ENCODE measurements around the gene ABHD10.
A peak's percentile ranks its signal among the peaks of the same experiment; 100 is the strongest.

Gene ABHD10

GRCh38 chr3:111965484-111965883 is 13.3 kb upstream of the ABHD10 start:
- DNase-seq (ENCODE audit: low read depth) = no peak

GRCh38 chr3:111967068-111967467 is 11.8 kb upstream of the ABHD10 start:
- DNase-seq (ENCODE audit: low read depth) = no peak

- DNase-seq (ENCODE audit: low read depth) = peak; percentile 36
These were observed 11.1 kb upstream of the ABHD10 start for GRCh38 chr3:111967651-111968274.

- no peak for DNase-seq (ENCODE audit: low read depth)
These were observed 10.3 kb upstream of the ABHD10 start for GRCh38 chr3:111968319-111969054.

GRCh38 chr3:111970376-111970775 is 8.4 kb upstream of the ABHD10 start:
- DNase-seq (ENCODE audit: low read depth) = no peak

GRCh38 chr3:111971533-111972130 is 7.2 kb upstream of the ABHD10 start:
- no peak for DNase-seq (ENCODE audit: low read depth)

GRCh38 chr3:111972891-111973290 is 5.9 kb upstream of the ABHD10 start:
- DNase-seq (ENCODE audit: low read depth) = no peak

- DNase-seq (ENCODE audit: low read depth) = no peak
These were observed 3.7 kb upstream of the ABHD10 start for GRCh38 chr3:111975131-111975530.

GRCh38 chr3:111976254-111976653 is 2.6 kb upstream of the ABHD10 start:
- no peak for DNase-seq (ENCODE audit: low read depth)

GRCh38 chr3:111979434-111980038 is 710 bp downstream of the ABHD10 start:
- DNase-seq (ENCODE audit: low read depth) = no peak

GRCh38 chr3:111980716-111981456 is 2.1 kb downstream of the ABHD10 start:
- no peak for DNase-seq (ENCODE audit: low read depth)

- no peak for DNase-seq (ENCODE audit: low read depth)
These were observed 2.6 kb downstream of the ABHD10 start for GRCh38 chr3:111981457-111981763.

GRCh38 chr3:111984636-111985298 is 5.9 kb downstream of the ABHD10 start:
- no peak for DNase-seq (ENCODE audit: low read depth)

GRCh38 chr3:111986800-111987199 is 8.0 kb downstream of the ABHD10 start:
- no peak for DNase-seq (ENCODE audit: low read depth)

- peak; percentile 66 for DNase-seq (ENCODE audit: low read depth)
These were observed 10.3 kb downstream of the ABHD10 start for GRCh38 chr3:111989061-111989678.

- DNase-seq (ENCODE audit: low read depth) = no peak
These were observed 14.2 kb downstream of the ABHD10 start for GRCh38 chr3:111993038-111993437.

- no peak for DNase-seq (ENCODE audit: low read depth)
These were observed 20.0 kb downstream of the ABHD10 start, which contains the start of gene TAGLN3 for GRCh38 chr3:111998636-111999483. Gene TAGLN3 (plus strand): TSS chr3:111998922. CDS start chr3:111999423, 501 bp downstream.

- no peak for DNase-seq (ENCODE audit: low read depth)
These were observed 20.9 kb downstream of the ABHD10 start for GRCh38 chr3:111999484-112000324.

- no peak for DNase-seq (ENCODE audit: low read depth)
These were observed 21.5 kb downstream of the ABHD10 start for GRCh38 chr3:112000367-112000771.

All from non-pigmented ciliary epithelial cell (primary cell).